Measurements from ENCODE around the gene TIAM2. TPM values are rescaled to one million over a fixed set of nuclear protein-coding genes. Genes with fewer than 3 reads are reported as not detected.

Gene TIAM2
- total RNA-seq, 1 donor from 2014 or later, result 3.7 TPM

DNA sequence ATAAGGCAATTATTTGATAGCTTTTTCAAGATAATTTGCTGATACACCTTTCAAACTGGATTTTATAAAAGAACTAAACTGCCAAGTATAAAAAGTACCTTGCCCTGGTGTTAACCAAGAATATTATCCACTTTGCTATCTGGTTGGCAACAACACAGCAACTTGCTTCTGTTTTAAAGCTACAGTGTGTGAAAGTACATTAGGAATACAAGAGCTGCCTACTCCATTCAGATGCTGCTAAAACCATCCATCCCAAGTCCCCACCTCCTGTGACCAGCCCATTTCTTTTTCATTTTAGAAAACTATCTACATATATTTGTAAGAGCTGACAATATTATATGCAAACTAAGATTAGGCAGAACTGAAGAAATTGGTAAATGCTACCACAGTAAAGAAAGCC lies 281.5 kb downstream of the TIAM2 start:
- Histone ChIP-seq H3K4me1 (peaks cover 3 to 22% of the 10 kb centered on the region in 2 donors), H3K27ac (no peak overlapping the region), H3K4me3 (no peak overlapping the region), H3K36me3 (peaks cover 0 to 4% of the 10 kb centered on the region in 2 donors), H3K27me3 (no peaks in the 10 kb centered on the region), H3K9me3 (no peaks in the 10 kb centered on the region)
- TF ChIP-seq, protein P1, sequence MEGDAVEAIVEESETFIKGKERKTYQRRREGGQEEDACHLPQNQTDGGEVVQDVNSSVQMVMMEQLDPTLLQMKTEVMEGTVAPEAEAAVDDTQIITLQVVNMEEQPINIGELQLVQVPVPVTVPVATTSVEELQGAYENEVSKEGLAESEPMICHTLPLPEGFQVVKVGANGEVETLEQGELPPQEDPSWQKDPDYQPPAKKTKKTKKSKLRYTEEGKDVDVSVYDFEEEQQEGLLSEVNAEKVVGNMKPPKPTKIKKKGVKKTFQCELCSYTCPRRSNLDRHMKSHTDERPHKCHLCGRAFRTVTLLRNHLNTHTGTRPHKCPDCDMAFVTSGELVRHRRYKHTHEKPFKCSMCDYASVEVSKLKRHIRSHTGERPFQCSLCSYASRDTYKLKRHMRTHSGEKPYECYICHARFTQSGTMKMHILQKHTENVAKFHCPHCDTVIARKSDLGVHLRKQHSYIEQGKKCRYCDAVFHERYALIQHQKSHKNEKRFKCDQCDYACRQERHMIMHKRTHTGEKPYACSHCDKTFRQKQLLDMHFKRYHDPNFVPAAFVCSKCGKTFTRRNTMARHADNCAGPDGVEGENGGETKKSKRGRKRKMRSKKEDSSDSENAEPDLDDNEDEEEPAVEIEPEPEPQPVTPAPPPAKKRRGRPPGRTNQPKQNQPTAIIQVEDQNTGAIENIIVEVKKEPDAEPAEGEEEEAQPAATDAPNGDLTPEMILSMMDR (IDR thresholded peaks at IDR 0.05), result no peak
- DNase-seq (ENCODE audit: low spot score in 2 of 2), result no peak
- intact Hi-C loops (cut with DNase I), result no loop called here

DNA sequence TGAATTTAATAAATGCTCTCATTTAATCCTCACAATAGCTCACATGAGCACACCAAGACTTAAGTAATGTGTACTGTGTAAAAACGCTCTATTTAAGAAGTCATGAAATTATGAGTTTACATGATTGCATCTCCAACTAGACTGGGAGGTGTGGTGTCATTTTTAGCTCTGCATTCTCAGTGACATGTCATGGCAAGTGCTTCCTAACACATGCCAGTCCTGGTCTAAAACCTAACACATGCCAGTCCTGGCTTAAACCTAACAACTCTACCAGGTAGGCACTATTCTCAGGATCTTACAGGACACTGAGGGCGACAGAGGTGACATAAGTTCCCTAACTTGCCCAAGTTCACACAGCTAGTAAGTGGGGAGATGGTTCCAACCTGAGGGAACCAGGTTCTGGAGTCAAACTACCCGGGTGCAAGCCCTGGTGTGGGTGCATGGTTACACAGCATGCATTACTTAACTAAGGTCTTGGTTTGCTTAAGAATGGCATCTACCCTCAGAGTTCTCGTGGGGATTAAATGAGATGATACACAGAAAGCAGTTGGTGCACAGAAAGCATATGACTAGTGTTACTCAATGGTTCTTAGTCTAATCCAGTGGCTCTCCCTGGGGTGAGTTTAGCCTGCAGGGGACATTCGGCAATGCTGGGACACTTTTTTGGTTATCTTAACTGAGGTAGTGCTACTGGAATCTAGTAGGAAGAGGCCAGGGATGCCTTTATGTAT lies 283.4 kb downstream of the TIAM2 start:
- H3K27me3 ChIP-seq, result no peaks in the 10 kb centered on the region
- H3K36me3 ChIP-seq, result peaks cover 0 to 4% of the 10 kb centered on the region in 2 donors
- no peak overlapping the region for H3K27ac ChIP-seq
- H3K4me1 ChIP-seq, result peaks cover 3 to 8% of the 10 kb centered on the region in 2 donors
- H3K4me3 ChIP-seq, result no peak overlapping the region
- no peaks in the 10 kb centered on the region for H3K9me3 ChIP-seq
- TF ChIP-seq, protein P1 (IDR thresholded peaks at IDR 0.05), result no peak
- no peak for DNase-seq (ENCODE audit: low spot score in 2 of 2)
- intact Hi-C loops (cut with DNase I), result no loop called here

DNA sequence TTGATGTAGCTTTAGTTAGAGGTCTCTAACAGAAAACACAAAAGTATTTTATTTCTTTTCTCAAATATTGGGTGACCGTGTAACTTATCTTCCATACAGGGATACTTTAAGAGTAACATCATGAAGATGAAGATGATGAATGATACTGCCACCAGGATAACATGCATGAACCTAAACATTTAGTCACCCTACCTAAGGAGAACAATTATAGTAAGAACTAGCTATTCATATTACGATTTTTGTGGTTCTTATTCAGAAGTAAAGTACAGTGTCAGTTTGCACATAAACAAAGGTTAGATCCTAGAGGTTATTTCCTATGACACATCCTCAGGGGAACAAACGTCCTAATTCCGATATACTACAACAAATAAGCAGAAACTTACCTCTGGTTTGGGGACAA lies 289.7 kb downstream of the TIAM2 start:
- intact Hi-C loops (cut with DNase I), result no loop called here
- no peaks in the 10 kb centered on the region for H3K9me3 ChIP-seq

DNA sequence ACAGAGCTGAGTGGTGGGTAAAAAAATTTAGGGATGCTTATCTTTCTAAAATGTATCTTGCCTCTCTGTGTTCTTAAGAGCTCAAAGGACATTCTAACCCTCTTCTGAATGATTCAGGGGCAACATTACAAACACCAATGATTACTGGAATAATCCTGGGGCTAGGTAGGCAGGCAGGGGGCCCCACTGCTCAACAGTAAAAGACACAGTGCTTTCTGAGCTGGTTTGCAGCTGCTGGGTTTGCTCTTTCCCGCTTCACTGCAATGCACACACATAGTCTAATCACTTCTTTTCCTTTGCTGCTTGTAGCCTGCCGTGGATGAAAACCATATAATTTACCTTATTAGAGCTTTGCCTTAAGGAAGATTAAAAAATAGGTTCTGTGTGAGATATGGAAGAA lies 292.6 kb downstream of the TIAM2 start:
- Histone ChIP-seq H3K9me3 (no peaks in the 10 kb centered on the region), H3K27ac (no peak overlapping the region), H3K4me3 (no peak overlapping the region), H3K4me1 (no peaks in the 10 kb centered on the region), H3K36me3 (peaks cover 1 to 32% of the 10 kb centered on the region in 2 donors), H3K27me3 (no peaks in the 10 kb centered on the region)
- intact Hi-C loops (cut with DNase I), result no loop called here
- no peak for DNase-seq (ENCODE audit: low spot score in 2 of 2)
- TF ChIP-seq, protein P1 (IDR thresholded peaks at IDR 0.05), result no peak

More for the DNA sequence above, 289.7 kb downstream of the TIAM2 start:
- no peak overlapping the region for H3K4me3 ChIP-seq
- no peak for DNase-seq (ENCODE audit: low spot score in 2 of 2)
- TF ChIP-seq, protein P1 (IDR thresholded peaks at IDR 0.05), result no peak
- H3K36me3 ChIP-seq, result peaks cover 0 to 19% of the 10 kb centered on the region in 2 donors
- H3K27me3 ChIP-seq, result no peaks in the 10 kb centered on the region
- H3K27ac ChIP-seq, result no peak overlapping the region
- H3K4me1 ChIP-seq, result no peaks in the 10 kb centered on the region

DNA sequence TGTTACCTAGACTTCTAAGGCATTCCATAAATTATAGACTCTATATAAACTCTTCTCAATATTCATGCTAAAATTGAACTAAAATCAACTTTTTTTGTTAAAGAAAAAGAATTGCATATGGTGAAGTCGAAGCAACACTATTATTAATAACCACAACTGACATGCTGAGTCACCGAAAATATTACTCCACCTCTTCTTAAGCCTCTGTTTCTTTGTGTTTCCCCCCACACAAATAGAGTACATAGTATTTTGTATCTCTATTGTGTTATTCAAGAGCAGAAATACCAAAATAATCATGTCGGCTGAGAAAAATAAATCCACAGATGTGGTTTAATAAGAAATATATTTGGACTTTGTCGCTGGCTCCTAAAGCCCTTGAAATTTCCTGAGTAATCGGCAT lies 295.4 kb downstream of the TIAM2 start:
- Histone ChIP-seq H3K4me3 (no peak overlapping the region), H3K9me3 (no peaks in the 10 kb centered on the region), H3K4me1 (no peaks in the 10 kb centered on the region), H3K36me3 (peaks cover 10 to 19% of the 10 kb centered on the region in 2 donors), H3K27me3 (no peaks in the 10 kb centered on the region), H3K27ac (no peak overlapping the region)
- intact Hi-C loops (cut with DNase I), result no loop called here
- no peak for DNase-seq (ENCODE audit: low spot score in 2 of 2)
- TF ChIP-seq, protein P1 (IDR thresholded peaks at IDR 0.05), result no peak

All from ascending aorta (tissue), 2 donors.